Measurements from ENCODE around the gene TAB2.
A peak's percentile ranks its signal among the peaks of the same experiment; 100 is the strongest.
"Not testable (repeated sequence)": the region's sequence is repeated elsewhere in the genome, so short reads cannot be mapped to it uniquely, and the experiment has no call there.

The TAB2 gene

GRCh38 chr6:149334682-149335160 lies 17.2 kb downstream of the TAB2 start:
- no peak for DNase-seq

- DNase-seq, result no peak
Observed at GRCh38 chr6:149335924-149336608, 18.6 kb downstream of the TAB2 start.

- DNase-seq, result no peak
Observed at GRCh38 chr6:149336609-149336928, 19.1 kb downstream of the TAB2 start.

- DNase-seq, result peak; percentile 49
Observed at GRCh38 chr6:149337320-149337719, 19.8 kb downstream of the TAB2 start.

GRCh38 chr6:149340200-149340599 lies 22.7 kb downstream of the TAB2 start:
- no peak for DNase-seq

- DNase-seq, result no peak
Observed at GRCh38 chr6:149342525-149342924, 25.0 kb downstream of the TAB2 start.

- DNase-seq, result no peak
Observed at GRCh38 chr6:149343501-149343900, 26.0 kb downstream of the TAB2 start.

GRCh38 chr6:149346078-149346477 lies 28.6 kb downstream of the TAB2 start:
- no peak for DNase-seq

GRCh38 chr6:149347067-149347466 lies 29.6 kb downstream of the TAB2 start:
- no peak for DNase-seq

- DNase-seq, result not testable (repeated sequence)
Observed at GRCh38 chr6:149349279-149349678, 31.8 kb downstream of the TAB2 start.

- DNase-seq, result no peak
Observed at GRCh38 chr6:149354009-149354408, 36.5 kb downstream of the TAB2 start.

- no peak for DNase-seq
Observed at GRCh38 chr6:149356081-149356750, 38.7 kb downstream of the TAB2 start.

GRCh38 chr6:149357726-149358538 lies 40.4 kb downstream of the TAB2 start:
- peak; percentile 76 for DNase-seq

- DNase-seq, result peak; percentile 60
Observed at GRCh38 chr6:149359440-149359839, 41.9 kb downstream of the TAB2 start.

GRCh38 chr6:149360536-149360935 lies 43.0 kb downstream of the TAB2 start:
- DNase-seq, result no peak

- DNase-seq, result no peak
Observed at GRCh38 chr6:149362289-149362688, 44.8 kb downstream of the TAB2 start.

- no peak for DNase-seq
Observed at GRCh38 chr6:149363154-149363553, 45.6 kb downstream of the TAB2 start.

GRCh38 chr6:149364557-149364956 lies 47.0 kb downstream of the TAB2 start:
- DNase-seq, result peak; percentile 78

GRCh38 chr6:149365197-149365596 lies 47.7 kb downstream of the TAB2 start:
- no peak for DNase-seq

GRCh38 chr6:149366267-149366921 lies 48.9 kb downstream of the TAB2 start:
- DNase-seq, result no peak

GRCh38 chr6:149368065-149368464 lies 50.6 kb downstream of the TAB2 start:
- DNase-seq, result no peak

GRCh38 chr6:149371154-149371553 lies 53.6 kb downstream of the TAB2 start:
- DNase-seq, result no peak

- DNase-seq, result no peak
Observed at GRCh38 chr6:149372062-149372461, 54.5 kb downstream of the TAB2 start.
